Stimulated activated CD8-positive, alpha-beta memory T cell treated with anti-CD3 and anti-CD28 coated beads, Interleukin-4, amount 100 ng/mL, for 24 hours (primary cell): ENCODE measurements around the gene ENOX1.

Source experiments
- DNase-seq: peaks from one replicate; pipeline ENCODE4 v3.0.0-alpha.2; 2020; ENCODE audit warnings: low read depth

Gene ENOX1

GRCh38 chr13:43608400-43609137, 178.2 kb downstream of the ENOX1 start:
- DNase-seq: no peak

GRCh38 chr13:43597599-43597945, 189.2 kb downstream of the ENOX1 start:
- no peak for DNase-seq

GRCh38 chr13:43596924-43597598, 189.7 kb downstream of the ENOX1 start:
- DNase-seq: no peak

- no peak for DNase-seq
Measured at GRCh38 chr13:43596006-43596405, 190.8 kb downstream of the ENOX1 start.

- DNase-seq: no peak
Measured at GRCh38 chr13:43587376-43587775, 199.4 kb downstream of the ENOX1 start.

GRCh38 chr13:43584751-43585150, 202.0 kb downstream of the ENOX1 start:
- no peak for DNase-seq

- no peak for DNase-seq
Measured at GRCh38 chr13:43583321-43583720, 203.5 kb downstream of the ENOX1 start.

- no peak for DNase-seq
Measured at GRCh38 chr13:43580280-43580679, 206.5 kb downstream of the ENOX1 start.

GRCh38 chr13:43579321-43579720, 207.5 kb downstream of the ENOX1 start:
- no peak for DNase-seq

GRCh38 chr13:43574605-43575004, 212.2 kb downstream of the ENOX1 start:
- DNase-seq: no peak

GRCh38 chr13:43573802-43574514, 212.8 kb downstream of the ENOX1 start:
- DNase-seq: no peak

GRCh38 chr13:43573361-43573740, 213.4 kb downstream of the ENOX1 start:
- DNase-seq: no peak

- no peak for DNase-seq
Measured at GRCh38 chr13:43572656-43573360, 214.0 kb downstream of the ENOX1 start.

- no peak for DNase-seq
Measured at GRCh38 chr13:43569658-43570057, 217.1 kb downstream of the ENOX1 start.

GRCh38 chr13:43567608-43568007, 219.2 kb downstream of the ENOX1 start:
- no peak for DNase-seq

GRCh38 chr13:43564952-43565351, 221.8 kb downstream of the ENOX1 start:
- no peak for DNase-seq

GRCh38 chr13:43561081-43561480, 225.7 kb downstream of the ENOX1 start:
- DNase-seq: no peak

GRCh38 chr13:43558939-43559338, 227.8 kb downstream of the ENOX1 start:
- DNase-seq: no peak

- no peak for DNase-seq
Measured at GRCh38 chr13:43558326-43558725, 228.4 kb downstream of the ENOX1 start.

- no peak for DNase-seq
Measured at GRCh38 chr13:43555667-43556066, 231.1 kb downstream of the ENOX1 start.

GRCh38 chr13:43551897-43552456, 234.8 kb downstream of the ENOX1 start:
- DNase-seq: no peak

GRCh38 chr13:43546816-43547215, 240.0 kb downstream of the ENOX1 start:
- no peak for DNase-seq
